ENCODE data around the gene IFIT2.
"Not testable (repeated sequence)": the region's sequence is repeated elsewhere in the genome, so short reads cannot be mapped to it uniquely, and the experiment has no call there.

IFIT2 gene

DNA sequence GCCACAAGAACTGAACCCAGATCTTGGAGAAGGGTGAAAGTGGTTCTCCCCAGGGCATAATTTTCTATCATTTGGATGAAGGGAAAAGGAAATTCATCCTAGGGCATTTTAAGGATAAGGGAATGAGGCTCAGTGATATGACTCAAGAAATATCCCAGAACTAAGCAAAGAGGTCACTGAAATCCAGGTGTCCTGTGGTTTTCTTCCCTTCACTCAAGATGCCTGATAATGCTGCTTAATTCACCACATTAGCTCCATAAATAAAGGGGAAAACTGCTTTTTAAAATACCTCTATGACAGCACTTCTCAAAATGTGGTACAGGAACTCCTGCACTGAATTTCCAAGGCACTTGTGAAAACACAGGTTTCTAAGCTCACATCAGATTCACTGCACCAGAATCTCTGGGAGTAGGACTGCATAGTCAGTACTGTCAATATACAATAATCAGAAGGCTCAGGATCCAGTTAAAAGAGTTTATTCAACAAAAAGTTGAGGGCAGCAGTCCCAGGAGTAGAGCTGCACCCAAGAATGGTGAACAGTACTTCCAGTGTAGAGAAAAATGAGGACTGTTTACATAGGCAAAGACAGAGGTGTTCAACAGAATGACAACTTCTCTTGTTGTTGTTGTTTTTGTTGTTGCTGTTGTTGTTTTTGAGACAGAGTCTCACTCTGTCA, 28.8 kb downstream of the IFIT2 start:
- no peak overlapping the region for H3K4me3 ChIP-seq (ENCODE audit: low read depth, low read length)
- in situ Hi-C loops (cut with HindIII; ENCODE audit: low sequenced_read_pairs), result no loop called here
- no peak for DNase-seq (ENCODE audit: low read depth)
- TF ChIP-seq, protein P1, sequence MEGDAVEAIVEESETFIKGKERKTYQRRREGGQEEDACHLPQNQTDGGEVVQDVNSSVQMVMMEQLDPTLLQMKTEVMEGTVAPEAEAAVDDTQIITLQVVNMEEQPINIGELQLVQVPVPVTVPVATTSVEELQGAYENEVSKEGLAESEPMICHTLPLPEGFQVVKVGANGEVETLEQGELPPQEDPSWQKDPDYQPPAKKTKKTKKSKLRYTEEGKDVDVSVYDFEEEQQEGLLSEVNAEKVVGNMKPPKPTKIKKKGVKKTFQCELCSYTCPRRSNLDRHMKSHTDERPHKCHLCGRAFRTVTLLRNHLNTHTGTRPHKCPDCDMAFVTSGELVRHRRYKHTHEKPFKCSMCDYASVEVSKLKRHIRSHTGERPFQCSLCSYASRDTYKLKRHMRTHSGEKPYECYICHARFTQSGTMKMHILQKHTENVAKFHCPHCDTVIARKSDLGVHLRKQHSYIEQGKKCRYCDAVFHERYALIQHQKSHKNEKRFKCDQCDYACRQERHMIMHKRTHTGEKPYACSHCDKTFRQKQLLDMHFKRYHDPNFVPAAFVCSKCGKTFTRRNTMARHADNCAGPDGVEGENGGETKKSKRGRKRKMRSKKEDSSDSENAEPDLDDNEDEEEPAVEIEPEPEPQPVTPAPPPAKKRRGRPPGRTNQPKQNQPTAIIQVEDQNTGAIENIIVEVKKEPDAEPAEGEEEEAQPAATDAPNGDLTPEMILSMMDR (IDR thresholded peaks at IDR 0.05; ENCODE audit: low read depth, low read length, missing control alignments), result no peak

DNA sequence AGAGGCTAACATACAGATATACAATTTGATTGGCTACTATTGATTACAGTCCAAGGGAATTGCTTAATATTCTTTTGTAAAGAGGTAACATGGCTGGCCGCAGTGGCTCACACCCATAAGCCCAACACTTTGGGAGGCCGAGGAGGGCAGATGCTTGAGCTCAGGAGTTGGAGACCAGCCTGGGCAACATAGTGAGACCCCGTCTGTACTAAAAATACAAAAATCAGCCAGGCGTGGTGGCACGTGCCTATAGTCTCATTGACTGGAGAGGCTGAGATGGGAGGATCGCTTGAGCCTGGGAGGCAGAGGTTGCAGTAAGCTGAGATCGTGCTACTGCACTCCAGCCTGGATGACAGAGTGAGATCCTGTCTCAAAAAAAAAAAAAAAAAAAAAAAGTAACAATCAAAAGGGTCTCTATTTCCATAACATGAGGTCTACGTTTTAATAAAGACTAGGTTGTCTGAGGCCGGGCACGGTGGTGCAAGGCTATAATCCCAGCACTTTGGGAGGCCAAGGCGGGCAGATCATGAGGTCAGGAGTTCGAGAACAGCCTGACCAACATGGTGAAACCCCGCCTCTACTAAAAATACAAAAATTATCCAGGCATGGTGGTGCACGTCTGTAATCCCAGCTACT, 29.8 kb downstream of the IFIT2 start:
- in situ Hi-C loops (cut with HindIII; ENCODE audit: low sequenced_read_pairs); H3K4me3 ChIP-seq (ENCODE audit: low read depth, low read length); DNase-seq (ENCODE audit: low read depth): not testable (repeated sequence)

DNA sequence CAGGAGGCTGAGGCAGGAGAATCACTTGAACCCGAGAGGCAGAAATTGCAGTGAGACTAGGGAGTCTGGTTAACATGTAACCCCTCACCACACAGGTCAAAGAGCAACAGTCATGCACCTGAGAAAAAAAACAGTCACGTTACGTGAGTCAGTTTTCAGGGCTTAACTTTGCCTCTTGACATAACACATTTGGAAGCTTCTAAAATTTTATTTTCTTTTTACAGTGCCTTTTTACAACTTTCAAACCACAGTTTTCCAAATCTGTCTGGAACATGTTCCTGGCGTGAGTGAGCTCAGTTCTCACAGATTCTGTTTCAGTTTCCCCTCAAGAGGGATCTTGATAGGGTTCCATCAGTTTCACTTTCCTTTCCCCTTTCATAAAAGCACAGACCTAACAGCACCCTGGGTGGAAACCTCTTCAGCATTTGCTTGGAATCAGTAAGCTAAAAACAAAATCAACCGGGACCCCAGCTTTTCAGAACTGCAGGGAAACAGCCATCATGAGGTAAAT, 30.3 kb downstream of the IFIT2 start:
- TF ChIP-seq, protein P1 (IDR thresholded peaks at IDR 0.05; ENCODE audit: low read depth, low read length, missing control alignments), result no peak
- DNase-seq (ENCODE audit: low read depth), result peak; percentile 57
- peak overlapping the region; percentile 19 for H3K4me3 ChIP-seq (ENCODE audit: low read depth, low read length)
- in situ Hi-C loops (cut with HindIII; ENCODE audit: low sequenced_read_pairs), result no loop called here

DNA sequence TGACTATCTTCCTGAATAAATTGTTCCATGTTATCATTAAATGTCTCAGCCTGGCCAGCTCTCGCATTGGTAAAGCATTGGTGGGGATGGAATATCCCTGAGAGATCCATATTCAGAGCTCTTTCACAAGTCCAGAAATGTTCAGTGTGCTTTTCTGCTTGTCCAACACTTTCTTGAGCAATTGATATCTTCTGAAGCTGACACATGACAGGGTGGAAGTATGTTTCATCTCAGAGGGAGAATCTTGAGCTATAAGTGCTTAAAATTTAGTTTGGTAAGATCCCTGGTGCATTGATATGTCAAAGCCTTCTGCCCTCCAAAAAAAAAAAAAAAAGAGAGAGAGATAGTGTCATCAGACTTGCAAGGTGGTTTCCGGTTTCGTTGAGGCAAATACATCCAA, 33.4 kb downstream of the IFIT2 start:
- no peak overlapping the region for H3K4me3 ChIP-seq (ENCODE audit: low read depth, low read length)
- no peak for DNase-seq (ENCODE audit: low read depth)
- TF ChIP-seq, protein P1 (IDR thresholded peaks at IDR 0.05; ENCODE audit: low read depth, low read length, missing control alignments), result no peak
- in situ Hi-C loops (cut with HindIII; ENCODE audit: low sequenced_read_pairs), result no loop called here

DNA sequence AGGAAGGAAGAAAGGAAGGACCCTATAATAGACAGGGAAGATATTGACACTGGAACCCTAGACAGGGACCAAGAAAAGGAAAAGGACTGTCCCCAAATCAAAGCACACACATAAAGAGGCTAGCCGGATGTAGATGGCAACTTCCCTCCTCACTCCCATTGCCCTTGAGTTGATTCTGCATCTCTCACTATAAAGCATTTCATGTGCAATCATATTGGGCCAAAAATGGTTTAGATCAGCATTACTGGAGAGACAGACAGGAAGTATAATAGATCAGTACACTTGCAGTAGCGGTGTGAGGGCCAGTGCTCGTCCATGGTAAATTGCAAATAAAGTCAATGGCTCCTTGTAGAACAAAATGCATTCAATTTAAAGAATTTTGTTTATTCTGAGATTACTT, 34.4 kb downstream of the IFIT2 start:
- no peak overlapping the region for H3K4me3 ChIP-seq (ENCODE audit: low read depth, low read length)
- in situ Hi-C loops (cut with HindIII; ENCODE audit: low sequenced_read_pairs), result no loop called here
- TF ChIP-seq, protein P1 (IDR thresholded peaks at IDR 0.05; ENCODE audit: low read depth, low read length, missing control alignments), result no peak
- DNase-seq (ENCODE audit: low read depth), result no peak

DNA sequence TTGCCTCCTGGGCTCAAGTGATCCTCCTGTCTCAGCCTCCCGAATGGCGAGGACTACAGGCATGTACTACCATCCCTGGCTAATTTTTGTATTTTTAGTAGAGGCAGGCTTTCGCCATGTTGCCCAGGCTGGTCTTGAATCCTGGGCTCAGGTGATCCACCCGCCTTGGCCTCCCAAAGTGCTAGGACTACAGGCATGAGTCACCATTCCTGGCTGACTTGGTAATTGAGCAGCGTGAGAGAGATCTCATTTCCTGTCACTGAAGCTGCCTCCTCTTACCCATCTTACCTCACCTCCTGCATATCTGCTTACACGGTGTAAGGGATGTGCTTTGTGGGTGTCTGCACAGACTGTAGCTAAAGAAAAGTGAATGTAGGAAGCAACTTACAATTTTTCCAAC, 35.6 kb downstream of the IFIT2 start:
- DNase-seq (ENCODE audit: low read depth), result no peak
- TF ChIP-seq, protein P1 (IDR thresholded peaks at IDR 0.05; ENCODE audit: low read depth, low read length, missing control alignments), result no peak

DNA sequence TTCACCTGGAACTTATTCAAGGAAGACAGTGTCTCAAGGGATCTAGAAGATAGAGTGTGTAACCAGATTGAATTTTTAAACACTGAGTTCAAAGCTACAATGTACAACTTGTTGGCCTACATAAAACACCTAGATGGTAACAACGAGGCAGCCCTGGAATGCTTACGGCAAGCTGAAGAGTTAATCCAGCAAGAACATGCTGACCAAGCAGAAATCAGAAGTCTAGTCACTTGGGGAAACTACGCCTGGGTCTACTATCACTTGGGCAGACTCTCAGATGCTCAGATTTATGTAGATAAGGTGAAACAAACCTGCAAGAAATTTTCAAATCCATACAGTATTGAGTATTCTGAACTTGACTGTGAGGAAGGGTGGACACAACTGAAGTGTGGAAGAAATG, 36.9 kb downstream of the IFIT2 start:
- in situ Hi-C loops (cut with HindIII; ENCODE audit: low sequenced_read_pairs), result no loop called here
- no peak for DNase-seq (ENCODE audit: low read depth)
- H3K4me3 ChIP-seq (ENCODE audit: low read depth, low read length), result no peak overlapping the region
- TF ChIP-seq, protein P1 (IDR thresholded peaks at IDR 0.05; ENCODE audit: low read depth, low read length, missing control alignments), result no peak

More for the DNA sequence above, 35.6 kb downstream of the IFIT2 start:
- H3K4me3 ChIP-seq (ENCODE audit: low read depth, low read length), result no peak overlapping the region
- in situ Hi-C loops (cut with HindIII; ENCODE audit: low sequenced_read_pairs), result no loop called here

Measured in astrocyte of the cerebellum (primary cell).